A549 (cell line): ENCODE data around the gene MED26. TPM values are rescaled to one million over a fixed set of nuclear protein-coding genes. Genes with fewer than 3 reads are reported as not detected.
A peak's percentile ranks its signal among the peaks of the same experiment; 100 is the strongest.

Source experiments
- ATAC-seq, 2 experiments: fragments of 200-7000 bp in 1 of 2; fragments of >200 bp in 1 of 2; cut with Nextera tagmentation in 1 of 2; cut with Tn5 transposase in 1 of 2; 3 replicates each; pipeline versions ENCODE4 v1.8.0 to v1.9.1; 2018 to 2020; ENCODE audit warnings: mild to moderate bottlenecking in 1 of 2, moderate library complexity in 1 of 2
- CTCF ChIA-PET: fragments of 300-600 bp; sonication (Branson Sonifier 250); formaldehyde crosslinking; extraction: SDS; loops from one replicate; lab custom pipeline; 2021; ENCODE audit warnings: antibody characterized with exemption, inconsistent platforms; lab: Yijun Ruan, JAX
- POLR2A ChIA-PET: fragments of 350-600 bp; formaldehyde crosslinking; extraction: SDS; loops from one replicate; lab custom pipeline; 2021; ENCODE audit warnings: antibody characterized with exemption, inconsistent platforms; lab: Yijun Ruan, JAX
- DNase-seq, 2 experiments: peaks; one replicate each; pipeline versions ENCODE4 v3.0.0 to v3.0.0-alpha.2; 2011 to 2016; ENCODE audit warnings: low read depth in 1 of 2, low spot score in 1 of 2
- FAIRE-seq: peaks from 2 replicates; lab custom pipeline; 2011; peaks lifted over from hg19 to GRCh38; lab: Jason Lieb, UNC
- H3K27ac ChIP-seq, 2 experiments: fragments of >200 bp; sonication (Bioruptor Twin); formaldehyde crosslinking; 3 replicates each; pipeline ENCODE4 v1.5.1; 2016 to 2017
- H3K4me1 ChIP-seq: fragments of >200 bp; sonication (Bioruptor Twin); formaldehyde crosslinking; 3 replicates; pipeline ENCODE4 v1.6.1; 2016
- H3K4me2 ChIP-seq: fragments of >200 bp; sonication (Bioruptor Twin); formaldehyde crosslinking; 3 replicates; pipeline ENCODE4 v1.6.1; 2016
- H3K4me3 ChIP-seq: fragments of >200 bp; sonication (Bioruptor Twin); formaldehyde crosslinking; 3 replicates; pipeline ENCODE4 v1.5.1; 2016
- H3K9me3 ChIP-seq: fragments of >200 bp; sonication (Bioruptor Twin); formaldehyde crosslinking; 3 replicates; pipeline ENCODE4 v1.6.1; 2016
- BCL3 ChIP-seq: fragments of >200 bp; sonication (Bioruptor Twin); formaldehyde crosslinking; IDR thresholded peaks from 3 replicates; pipeline ENCODE4 v1.6.1; 2016
- BHLHE40 ChIP-seq: IDR thresholded peaks from 2 replicates; pipeline ENCODE4 v1.6.1; 2012; ENCODE audit warnings: low read depth, low read length, inconsistent platforms
- CEBPB ChIP-seq, 2 experiments: fragments of >200 bp in 1 of 2; sonication (Bioruptor Twin) in 1 of 2; formaldehyde crosslinking in 1 of 2; IDR thresholded peaks; 2 replicates each; pipeline ENCODE4 v1.6.1; 2012 to 2016
- CHD2 ChIP-seq: fragments of 150-350 bp; IDR thresholded peaks from 2 replicates; pipeline ENCODE4 v1.6.1; 2014; ENCODE audit warnings: low read length; ENCODE audit not compliant: partially characterized antibody
- CHD4 ChIP-seq: fragments of 200-600 bp; sonication (generic); IDR thresholded peaks from 2 replicates; pipeline ENCODE4 v1.6.1; 2016; ENCODE audit warnings: antibody characterized with exemption, mild to moderate bottlenecking, borderline replicate concordance
- CTCF ChIP-seq: fragments of >200 bp; sonication (Bioruptor Twin); formaldehyde crosslinking; IDR thresholded peaks from 3 replicates; pipeline ENCODE4 v1.5.1; 2016
- ELK1 ChIP-seq: fragments of 150-350 bp; IDR thresholded peaks from 2 replicates; pipeline ENCODE4 v1.6.1; 2014; ENCODE audit warnings: low read depth, mild to moderate bottlenecking, low read length
- FOSB ChIP-seq: fragments of 250-450 bp; sonication (Bioruptor Pico); IDR thresholded peaks from 2 replicates; pipeline ENCODE4 v1.5.0; 2020; ENCODE audit warnings: mild to moderate bottlenecking, moderate library complexity
- FOSL2 ChIP-seq, 2 experiments: fragments of 450-650 bp in 1 of 2; fragments of >200 bp in 1 of 2; sonication (Bioruptor Twin) in 1 of 2; formaldehyde crosslinking; IDR thresholded peaks; 2 replicates each; pipeline versions ENCODE4 v1.5.0 to v1.6.1; 2016 to 2020; ENCODE audit warnings: mild to moderate bottlenecking in 1 of 2, moderate library complexity in 1 of 2
- GATA3 ChIP-seq: IDR thresholded peaks from 2 replicates; pipeline ENCODE4 v1.6.1; 2012; ENCODE audit warnings: borderline replicate concordance
- HDAC2 ChIP-seq: fragments of 200-600 bp; sonication (generic); IDR thresholded peaks from 2 replicates; pipeline ENCODE4 v1.6.1; 2016
- HES2 ChIP-seq: fragments of >200 bp; sonication (Bioruptor Twin); formaldehyde crosslinking; IDR thresholded peaks from 2 replicates; pipeline ENCODE4 v1.6.1; 2016
- JUN ChIP-seq, 2 experiments: fragments of >200 bp; sonication (Bioruptor Twin); formaldehyde crosslinking; IDR thresholded peaks; 2 replicates in 1 of 2; 3 replicates in 1 of 2; pipeline ENCODE4 v1.6.1; 2016 to 2017
- MAFK ChIP-seq: fragments of 450-650 bp; IDR thresholded peaks from 2 replicates; pipeline ENCODE4 v1.6.1; 2014; ENCODE audit not compliant: partially characterized antibody
- MAX ChIP-seq: IDR thresholded peaks from 2 replicates; pipeline ENCODE4 v1.6.1; 2012
- MYC ChIP-seq: IDR thresholded peaks from 2 replicates; pipeline ENCODE4 v1.6.1; 2012; ENCODE audit warnings: mild to moderate bottlenecking, inconsistent platforms, low read length, improper control_type of control experiment, borderline replicate concordance
- NPAS2 ChIP-seq: fragments of 250-450 bp; sonication (Bioruptor Pico); IDR thresholded peaks from 2 replicates; pipeline ENCODE4 v1.8.0; 2022; ENCODE audit warnings: mild to moderate bottlenecking, moderate library complexity, borderline replicate concordance
- POLR2A ChIP-seq: IDR thresholded peaks from 2 replicates; pipeline ENCODE4 v1.6.1; 2012; ENCODE audit warnings: mild to moderate bottlenecking, low read length
- RAD21 ChIP-seq, 2 experiments: fragments of >200 bp in 1 of 2; sonication (Bioruptor Twin) in 1 of 2; formaldehyde crosslinking in 1 of 2; IDR thresholded peaks in 1 of 2; conservative IDR thresholded peaks in 1 of 2; 2 replicates in 1 of 2; 3 replicates in 1 of 2; pipeline ENCODE4 v1.6.1; 2012 to 2018; ENCODE audit warnings: inconsistent platforms in 1 of 2
- RARB ChIP-seq: fragments of 250-450 bp; sonication (Bioruptor Pico); IDR thresholded peaks from 2 replicates; pipeline ENCODE4 v1.8.0; 2021; ENCODE audit warnings: mild to moderate bottlenecking, moderate library complexity
- RCOR1 ChIP-seq: fragments of 150-350 bp; IDR thresholded peaks from 2 replicates; pipeline ENCODE4 v1.6.1; 2014; ENCODE audit warnings: antibody characterized with exemption, low read length, low read depth
- REST ChIP-seq: fragments of 200-600 bp; sonication (generic); IDR thresholded peaks from 2 replicates; pipeline ENCODE4 v1.6.1; 2016; ENCODE audit warnings: antibody characterized with exemption, mild to moderate bottlenecking, moderate library complexity
- RFX5 ChIP-seq: fragments of 450-650 bp; IDR thresholded peaks from 2 replicates; pipeline ENCODE4 v1.7.1; 2014; ENCODE audit warnings: antibody characterized with exemption, mild to moderate bottlenecking, moderate library complexity
- RNF2 ChIP-seq: fragments of 200-600 bp; sonication (generic); IDR thresholded peaks from 2 replicates; pipeline ENCODE4 v1.6.1; 2016; ENCODE audit warnings: low read depth, mild to moderate bottlenecking, antibody characterized with exemption, moderate library complexity, borderline replicate concordance
- SMC3 ChIP-seq: fragments of >200 bp; sonication (Bioruptor Twin); formaldehyde crosslinking; IDR thresholded peaks from 3 replicates; pipeline ENCODE4 v1.6.1; 2018; ENCODE audit warnings: inconsistent platforms
- SREBF2 ChIP-seq: fragments of 450-650 bp; IDR thresholded peaks from 2 replicates; pipeline ENCODE4 v1.6.1; 2014; ENCODE audit warnings: mild to moderate bottlenecking, moderate library complexity
- TFCP2L1 ChIP-seq: fragments of 250-450 bp; sonication (Bioruptor Pico); IDR thresholded peaks from 2 replicates; pipeline ENCODE4 v1.5.0; 2021; ENCODE audit warnings: mild to moderate bottlenecking
- TP53 ChIP-seq: fragments of 250-450 bp; sonication (Bioruptor Pico); IDR thresholded peaks from 2 replicates; pipeline ENCODE4 v1.5.0; 2021; ENCODE audit warnings: mild to moderate bottlenecking, moderate library complexity
- ZNF302 ChIP-seq: fragments of 250-450 bp; sonication (Bioruptor Pico); IDR thresholded peaks from 2 replicates; pipeline ENCODE4 v1.9.0; 2021; ENCODE audit warnings: inconsistent platforms, mild to moderate bottlenecking, moderate library complexity
- WGBS: methylation state at CpG from one replicate; pipeline ENCODE4 v1.1.6; 2017; ENCODE audit errors: missing lambda C conversion rate; 5-methylcytosine and 5-hydroxymethylcytosine counted together
- polyA plus RNA-seq, 4 experiments: library from polyadenylated mRNA; depleted of rRNA in 3 of 4; stranded (reverse); fragments of >200 nt; fragmentation: RNase III in 1 of 4; extraction: RNeasy Plus Mini Kit Qiagen cat#74134 plus additional on column Dnase treatment in 1 of 4; gene quantifications; 2 replicates in 3 of 4; 3 replicates in 1 of 4; pipeline ENCODE4 v1.2.3, GENCODE V29; 2011 to 2017

MED26 gene
- polyA plus RNA-seq, 2 of the 4 experiments (the other 2 are of a cell fraction): 2.4 to 3.6 TPM

- TF ChIP-seq ZNF302 (CRISPR knock-in tag) (no peak), REST (no peak), CHD2 (no peak), MYC (no peak), CEBPB (IDR thresholded peaks at IDR 0.05) (no peak), SMC3 (no peak), MAFK (no peak), CHD4 (no peak), RARB (CRISPR knock-in tag) (no peak), CTCF (no peak), NPAS2 (no peak), SREBF2 (no peak), BCL3 (no peak), ELK1 (no peak), POLR2A (no peak), TFCP2L1 (CRISPR knock-in tag) (no peak), HDAC2 (no peak), RNF2 (no peak), FOSB (no peak), RAD21 (conservative IDR thresholded peaks at IDR 0.05 in 1 of 2, IDR thresholded peaks at IDR 0.05 in 1 of 2) (no peak)
- FAIRE-seq: no peak
- POLR2A ChIA-PET: no interaction called here
These were observed 12.2 kb downstream of the MED26 start for GRCh38 chr19:16615808-16616207.

GRCh38 chr19:16614941-16615340, 13.1 kb downstream of the MED26 start:
- Histone ChIP-seq H3K9me3 (no peaks in the 10 kb centered on the region), H3K4me2 (no peak overlapping the region), H3K27ac (no peak overlapping the region), H3K4me1 (peaks cover 2% of the 10 kb centered on the region; the same call in 2 of the 3 replicates), H3K4me3 (no peak overlapping the region)
- FAIRE-seq: no peak
- 71% methylated on average over 2 of the region's 2 CpGs for WGBS
- CTCF ChIA-PET: no interaction called here
- DNase-seq: no peak
- ATAC-seq: no peak
- POLR2A ChIA-PET: no interaction called here
- TF ChIP-seq RCOR1 (no peak), BCL3 (no peak), FOSL2 (IDR thresholded peaks at IDR 0.05) (no peak), FOSL2 (CRISPR knock-in tag; IDR thresholded peaks at IDR 0.05) (no peak), POLR2A (no peak), NPAS2 (no peak), JUN (IDR thresholded peaks at IDR 0.05) (no peak), GATA3 (no peak), BHLHE40 (no peak), HES2 (no peak), RFX5 (no peak), MAX (no peak), TFCP2L1 (CRISPR knock-in tag) (no peak), TP53 (CRISPR knock-in tag) (no peak)

More at GRCh38 chr19:16615808-16616207, 12.2 kb downstream of the MED26 start:
- H3K4me1 ChIP-seq: no peaks in the 10 kb centered on the region
- no peak overlapping the region for H3K27ac ChIP-seq
- H3K9me3 ChIP-seq: no peaks in the 10 kb centered on the region
- ATAC-seq (peak in 1 of 2 experiments; percentile 62; a peak in 3 of 6 replicates), DNase-seq (no peak)
- no peak overlapping the region for H3K4me2 ChIP-seq
- WGBS: 25% methylated on average over 1 of the region's 1 CpG
- no peak overlapping the region for H3K4me3 ChIP-seq
- CTCF ChIA-PET: no interaction called here
